Measurements from ENCODE around the gene SAT1.

DNA sequence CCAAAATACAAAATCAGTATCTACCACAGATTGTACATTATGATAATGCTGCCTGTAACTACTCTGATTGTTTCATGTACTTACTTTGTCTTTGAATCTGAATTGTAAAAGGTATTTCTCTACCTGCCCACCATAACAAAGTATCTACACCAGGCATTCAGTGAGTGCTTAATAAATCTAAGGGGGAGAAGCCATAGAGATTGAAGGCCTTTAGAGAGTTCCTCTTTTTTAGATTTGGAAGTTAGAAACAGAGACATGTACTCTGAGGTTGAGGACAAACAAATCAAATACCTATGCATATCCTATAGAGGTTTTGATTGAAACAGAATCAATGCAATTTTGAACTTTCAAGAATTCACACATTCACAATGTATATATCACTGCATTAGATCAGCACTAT, 42.7 kb downstream of the SAT1 start:
- TF ChIP-seq, protein P1, sequence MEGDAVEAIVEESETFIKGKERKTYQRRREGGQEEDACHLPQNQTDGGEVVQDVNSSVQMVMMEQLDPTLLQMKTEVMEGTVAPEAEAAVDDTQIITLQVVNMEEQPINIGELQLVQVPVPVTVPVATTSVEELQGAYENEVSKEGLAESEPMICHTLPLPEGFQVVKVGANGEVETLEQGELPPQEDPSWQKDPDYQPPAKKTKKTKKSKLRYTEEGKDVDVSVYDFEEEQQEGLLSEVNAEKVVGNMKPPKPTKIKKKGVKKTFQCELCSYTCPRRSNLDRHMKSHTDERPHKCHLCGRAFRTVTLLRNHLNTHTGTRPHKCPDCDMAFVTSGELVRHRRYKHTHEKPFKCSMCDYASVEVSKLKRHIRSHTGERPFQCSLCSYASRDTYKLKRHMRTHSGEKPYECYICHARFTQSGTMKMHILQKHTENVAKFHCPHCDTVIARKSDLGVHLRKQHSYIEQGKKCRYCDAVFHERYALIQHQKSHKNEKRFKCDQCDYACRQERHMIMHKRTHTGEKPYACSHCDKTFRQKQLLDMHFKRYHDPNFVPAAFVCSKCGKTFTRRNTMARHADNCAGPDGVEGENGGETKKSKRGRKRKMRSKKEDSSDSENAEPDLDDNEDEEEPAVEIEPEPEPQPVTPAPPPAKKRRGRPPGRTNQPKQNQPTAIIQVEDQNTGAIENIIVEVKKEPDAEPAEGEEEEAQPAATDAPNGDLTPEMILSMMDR (IDR thresholded peaks at IDR 0.05) = no peak
- no peak for TF ChIP-seq POLR2A (IDR thresholded peaks at IDR 0.05)
